HL-60/S4 treated with phorbol 12-myristate 13-acetate at 8.2 ng/mL for 4 days and 3 days (cell line): Measurements from ENCODE around the gene CRIP3.
"Not testable (repeated sequence)": the region's sequence is repeated elsewhere in the genome, so short reads cannot be mapped to it uniquely, and the experiment has no call there.

Experiments used
- in situ Hi-C: fragments of 300-500 bp; cut with MboI; formaldehyde crosslinking; loops from 2 replicates; pipeline ENCODE4 v1.15.0; 2022; ENCODE audit warnings: low sequenced_read_pairs

CRIP3 gene

GRCh38 chr6:43307451-43308100, 1.1 kb downstream of the CRIP3 start:
- in situ Hi-C loops: no loop called here

GRCh38 chr6:43306086-43306485, 2.5 kb downstream of the CRIP3 start:
- in situ Hi-C loops: no loop called here

- in situ Hi-C loops: no loop called here
These were observed 3.7 kb downstream of the CRIP3 start for GRCh38 chr6:43304882-43305281.

GRCh38 chr6:43304361-43304760, 4.3 kb downstream of the CRIP3 start:
- in situ Hi-C loops: no loop called here

- in situ Hi-C loops: no loop called here
These were observed 4.8 kb downstream of the CRIP3 start for GRCh38 chr6:43303751-43304331.

GRCh38 chr6:43303006-43303405, 5.6 kb downstream of the CRIP3 start:
- in situ Hi-C loops: not testable (repeated sequence)

- in situ Hi-C loops: no loop called here
These were observed 6.5 kb downstream of the CRIP3 start for GRCh38 chr6:43302126-43302525.

GRCh38 chr6:43301081-43301870, 7.3 kb downstream of the CRIP3 start:
- in situ Hi-C loops: no loop called here

- in situ Hi-C loops: no loop called here
These were observed 9.0 kb downstream of the CRIP3 start for GRCh38 chr6:43299338-43300293.

- in situ Hi-C loops: no loop called here
These were observed 9.9 kb downstream of the CRIP3 start for GRCh38 chr6:43298565-43299337.

- in situ Hi-C loops: no loop called here
These were observed 10.7 kb downstream of the CRIP3 start, which contains the start of gene SLC22A7 for GRCh38 chr6:43297644-43298564. Gene SLC22A7 (plus strand): TSS chr6:43298260. CDS start chr6:43298359, 99 bp downstream.

GRCh38 chr6:43296780-43297497, 11.7 kb downstream of the CRIP3 start:
- in situ Hi-C loops: no loop called here

- in situ Hi-C loops: no loop called here
These were observed 13.2 kb downstream of the CRIP3 start for GRCh38 chr6:43295456-43295855.

- in situ Hi-C loops: no loop called here
These were observed 14.1 kb downstream of the CRIP3 start for GRCh38 chr6:43294536-43294935.

- in situ Hi-C loops: no loop called here
These were observed 14.9 kb downstream of the CRIP3 start for GRCh38 chr6:43293698-43294097.

GRCh38 chr6:43292763-43293318, 15.8 kb downstream of the CRIP3 start:
- in situ Hi-C loops: no loop called here

- in situ Hi-C loops: no loop called here
These were observed 16.3 kb downstream of the CRIP3 start for GRCh38 chr6:43292341-43292740.

GRCh38 chr6:43291708-43292107, 16.9 kb downstream of the CRIP3 start:
- in situ Hi-C loops: no loop called here
